Measurements from ENCODE around the gene MDFIC.
"Not testable (repeated sequence)": the region's sequence is repeated elsewhere in the genome, so short reads cannot be mapped to it uniquely, and the experiment has no call there.

MDFIC gene

GRCh38 chr7:114879554-114879953 lies 42.3 kb upstream of the MDFIC start:
- no peaks in the 10 kb centered on the region for H3K27me3 ChIP-seq (ENCODE audit: insufficient read depth, low read length, poor library complexity, severe bottlenecking)
- H3K4me1 ChIP-seq (ENCODE audit: insufficient read depth, low read length, poor library complexity, severe bottlenecking) = no peaks in the 10 kb centered on the region
- no peaks in the 10 kb centered on the region for H3F3A ChIP-seq (ENCODE audit: low read depth)
- H3K4me2 ChIP-seq (ENCODE audit: low read depth, low read length, poor library complexity, severe bottlenecking) = no peak overlapping the region
- H2AFZ ChIP-seq (ENCODE audit: low read length) = no peak overlapping the region
- TF ChIP-seq EZH2phosphoT487 (IDR thresholded peaks at IDR 0.05; ENCODE audit: borderline replicate concordance) (no peak), CTCF (conservative IDR thresholded peaks at IDR 0.05; ENCODE audit: low read length) (no peak)
- no peaks in the 10 kb centered on the region for H3K79me2 ChIP-seq (ENCODE audit: insufficient read depth, low read length)
- peaks cover 3% of the 10 kb centered on the region; the same call in 1 of the 2 replicates for H3K9me3 ChIP-seq (ENCODE audit: insufficient read depth, low read depth, low read length)
- H3K9ac ChIP-seq (ENCODE audit: low read depth, low read length, poor library complexity, severe bottlenecking) = no peak overlapping the region
- H4K20me1 ChIP-seq (ENCODE audit: insufficient read depth, low read length, poor library complexity, severe bottlenecking) = no peaks in the 10 kb centered on the region
- H3K4me3 ChIP-seq (ENCODE audit: low read length, poor library complexity, severe bottlenecking) = no peak overlapping the region
- H3K36me3 ChIP-seq (ENCODE audit: insufficient read depth, low read length) = no peaks in the 10 kb centered on the region
- no peaks in the 10 kb centered on the region for H3K9me2 ChIP-seq (replicated peaks; ENCODE audit: low read depth, low read length)

GRCh38 chr7:114885836-114886235 lies 36.1 kb upstream of the MDFIC start:
- H3K9ac ChIP-seq (ENCODE audit: low read depth, low read length, poor library complexity, severe bottlenecking) = no peak overlapping the region
- no peak overlapping the region for H2AFZ ChIP-seq (ENCODE audit: low read length)
- TF ChIP-seq CTCF (conservative IDR thresholded peaks at IDR 0.05; ENCODE audit: low read length) (no peak), EZH2phosphoT487 (IDR thresholded peaks at IDR 0.05; ENCODE audit: borderline replicate concordance) (no peak)
- H3K4me2 ChIP-seq (ENCODE audit: low read depth, low read length, poor library complexity, severe bottlenecking) = no peak overlapping the region
- H3F3A ChIP-seq (ENCODE audit: low read depth) = no peaks in the 10 kb centered on the region
- no peaks in the 10 kb centered on the region for H3K9me2 ChIP-seq (replicated peaks; ENCODE audit: low read depth, low read length)
- 0 out of 2 replicates have a peak, but pooled peaks cover 7% of the 10 kb centered on the region for H3K9me3 ChIP-seq (ENCODE audit: insufficient read depth, low read depth, low read length)
- no peaks in the 10 kb centered on the region for H4K20me1 ChIP-seq (ENCODE audit: insufficient read depth, low read length, poor library complexity, severe bottlenecking)
- H3K36me3 ChIP-seq (ENCODE audit: insufficient read depth, low read length) = no peaks in the 10 kb centered on the region
- no peaks in the 10 kb centered on the region for H3K4me1 ChIP-seq (ENCODE audit: insufficient read depth, low read length, poor library complexity, severe bottlenecking)
- H3K27me3 ChIP-seq (ENCODE audit: insufficient read depth, low read length, poor library complexity, severe bottlenecking) = no peaks in the 10 kb centered on the region
- no peaks in the 10 kb centered on the region for H3K79me2 ChIP-seq (ENCODE audit: insufficient read depth, low read length)
- no peak overlapping the region for H3K4me3 ChIP-seq (ENCODE audit: low read length, poor library complexity, severe bottlenecking)

- Histone ChIP-seq H3K9me3 (ENCODE audit: insufficient read depth, low read depth, low read length) (0 out of 2 replicates have a peak, but pooled peaks cover 7% of the 10 kb centered on the region), H2AFZ (ENCODE audit: low read length) (no peak overlapping the region), H3F3A (ENCODE audit: low read depth) (no peaks in the 10 kb centered on the region), H3K4me3 (ENCODE audit: low read length, poor library complexity, severe bottlenecking) (no peak overlapping the region), H3K79me2 (ENCODE audit: insufficient read depth, low read length) (no peaks in the 10 kb centered on the region), H3K4me2 (ENCODE audit: low read depth, low read length, poor library complexity, severe bottlenecking) (no peak overlapping the region), H3K4me1 (ENCODE audit: insufficient read depth, low read length, poor library complexity, severe bottlenecking) (no peaks in the 10 kb centered on the region), H3K27me3 (ENCODE audit: insufficient read depth, low read length, poor library complexity, severe bottlenecking) (no peaks in the 10 kb centered on the region), H3K9ac (ENCODE audit: low read depth, low read length, poor library complexity, severe bottlenecking) (no peak overlapping the region), H3K36me3 (ENCODE audit: insufficient read depth, low read length) (no peaks in the 10 kb centered on the region), H4K20me1 (ENCODE audit: insufficient read depth, low read length, poor library complexity, severe bottlenecking) (no peaks in the 10 kb centered on the region), H3K9me2 (replicated peaks; ENCODE audit: low read depth, low read length) (no peaks in the 10 kb centered on the region)
- no peak for TF ChIP-seq CTCF (conservative IDR thresholded peaks at IDR 0.05; ENCODE audit: low read length)
- TF ChIP-seq EZH2phosphoT487 (IDR thresholded peaks at IDR 0.05; ENCODE audit: borderline replicate concordance) = no peak
These were observed 35.7 kb upstream of the MDFIC start for GRCh38 chr7:114886241-114886640.

GRCh38 chr7:114889116-114889515 lies 32.8 kb upstream of the MDFIC start:
- not testable (repeated sequence) for H3K4me1 ChIP-seq (ENCODE audit: insufficient read depth, low read length, poor library complexity, severe bottlenecking); H3K4me2 ChIP-seq (ENCODE audit: low read depth, low read length, poor library complexity, severe bottlenecking); H3F3A ChIP-seq (ENCODE audit: low read depth); H3K9me2 ChIP-seq (replicated peaks; ENCODE audit: low read depth, low read length); H3K9ac ChIP-seq (ENCODE audit: low read depth, low read length, poor library complexity, severe bottlenecking); H3K79me2 ChIP-seq (ENCODE audit: insufficient read depth, low read length); H4K20me1 ChIP-seq (ENCODE audit: insufficient read depth, low read length, poor library complexity, severe bottlenecking); H3K27me3 ChIP-seq (ENCODE audit: insufficient read depth, low read length, poor library complexity, severe bottlenecking); H3K4me3 ChIP-seq (ENCODE audit: low read length, poor library complexity, severe bottlenecking); H3K36me3 ChIP-seq (ENCODE audit: insufficient read depth, low read length); H3K9me3 ChIP-seq (ENCODE audit: insufficient read depth, low read depth, low read length); H2AFZ ChIP-seq (ENCODE audit: low read length)

Data from Loucy (cell line).